IMR-90 (cell line): ENCODE measurements around the gene PRR23B. TPM values are rescaled to one million over a fixed set of nuclear protein-coding genes. Genes with fewer than 3 reads are reported as not detected.

Experiments
- ATAC-seq: fragments of 200-7000 bp; cut with Tn5 transposase; 2 replicates; pipeline ENCODE4 v1.9.1; 2020; ENCODE audit warnings: low read depth, mild to moderate bottlenecking, moderate library complexity
- Bru-seq: library from RNA; stranded (reverse); fragments of 400-500 nt; gene quantifications from one replicate; lab custom pipeline; 2021; lab: Mats Ljungman, UMichigan
- BruChase-seq, 2 experiments: library from RNA; stranded (reverse); fragments of 400-500 nt; gene quantifications; one replicate each; lab custom pipeline; 2021; lab: Mats Ljungman, UMichigan
- BruUV-seq: library from RNA; stranded (reverse); fragments of 400-500 nt; replicated peaks from 2 replicates; lab custom pipeline; 2021; lab: Mats Ljungman, UMichigan
- CTCF ChIA-PET: fragments of 300-600 bp; formaldehyde crosslinking; extraction: SDS; loops from one replicate; lab custom pipeline; 2021; ENCODE audit warnings: antibody characterized with exemption; lab: Yijun Ruan, JAX
- POLR2A ChIA-PET: fragments of 300-600 bp; sonication (Branson Sonifier 250); formaldehyde crosslinking; loops from one replicate; lab custom pipeline; 2022; ENCODE audit warnings: antibody characterized with exemption; ENCODE audit not compliant: unreplicated experiment; lab: Charles Lee
- DNase-seq: peaks from one replicate; pipeline ENCODE4 v3.0.0; 2013
- H2AFZ ChIP-seq: replicated peaks from 2 replicates; pipeline ENCODE3; 2013; ENCODE audit warnings: low read length, mild to moderate bottlenecking; ENCODE audit not compliant: poor library complexity
- H2AK5ac ChIP-seq: 2 replicates; pipeline ENCODE4 v1.6.1; 2013; ENCODE audit warnings: low read depth, low read length, inconsistent platforms
- H2AK9ac ChIP-seq: replicated peaks from 2 replicates; pipeline ENCODE3; 2013; ENCODE audit warnings: mild to moderate bottlenecking, low read depth, low read length, moderate library complexity; ENCODE audit not compliant: poor library complexity
- H2BK120ac ChIP-seq: 2 replicates; pipeline ENCODE4 v1.6.1; 2013; ENCODE audit warnings: low read depth, low read length, inconsistent platforms
- H2BK15ac ChIP-seq: 3 replicates; pipeline ENCODE4 v1.6.1; 2013; ENCODE audit warnings: low read depth, low read length, inconsistent platforms
- H2BK20ac ChIP-seq: 2 replicates; pipeline ENCODE4 v1.6.1; 2013; ENCODE audit warnings: low read depth, mild to moderate bottlenecking, inconsistent platforms, low read length, moderate library complexity
- H2BK5ac ChIP-seq: 2 replicates; pipeline ENCODE4 v1.6.1; 2013; ENCODE audit warnings: mild to moderate bottlenecking, low read depth, low read length, inconsistent platforms; ENCODE audit not compliant: poor library complexity, severe bottlenecking
- H3K14ac ChIP-seq: replicated peaks from 2 replicates; pipeline ENCODE4 v1.6.1; 2013; ENCODE audit warnings: low read depth, low read length, inconsistent platforms
- H3K18ac ChIP-seq: 2 replicates; pipeline ENCODE4 v1.6.1; 2013; ENCODE audit warnings: low read depth, low read length, control low read depth
- H3K23ac ChIP-seq: 2 replicates; pipeline ENCODE4 v1.6.1; 2013; ENCODE audit warnings: low read depth, low read length, inconsistent platforms
- H3K27ac ChIP-seq: 2 replicates; pipeline ENCODE4 v1.5.1; 2013; ENCODE audit warnings: mild to moderate bottlenecking, control low read depth, low read length; ENCODE audit not compliant: insufficient read depth
- H3K27me3 ChIP-seq: 2 replicates; pipeline ENCODE4 v1.6.1; 2013; ENCODE audit warnings: low read length; ENCODE audit not compliant: control insufficient read depth, insufficient read depth
- H3K36me3 ChIP-seq: 2 replicates; pipeline ENCODE4 v1.6.1; 2013; ENCODE audit warnings: low read length, mixed read lengths; ENCODE audit not compliant: control insufficient read depth, insufficient read depth
- H3K4ac ChIP-seq: 2 replicates; pipeline ENCODE4 v1.6.1; 2013; ENCODE audit warnings: low read depth, low read length, inconsistent platforms
- H3K4me1 ChIP-seq: 2 replicates; pipeline ENCODE4 v1.6.1; 2013; ENCODE audit warnings: low read length, mixed read lengths; ENCODE audit not compliant: control insufficient read depth, insufficient read depth
- H3K4me2 ChIP-seq: 2 replicates; pipeline ENCODE4 v1.6.1; 2013; ENCODE audit warnings: low read depth, mild to moderate bottlenecking, control low read depth, low read length, moderate library complexity
- H3K4me3 ChIP-seq: 2 replicates; pipeline ENCODE4 v1.5.1; 2013; ENCODE audit warnings: low read depth, mild to moderate bottlenecking, control low read depth, low read length, moderate library complexity; ENCODE audit not compliant: insufficient read depth
- H3K56ac ChIP-seq: 2 replicates; pipeline ENCODE4 v1.6.1; 2013; ENCODE audit warnings: low read length, inconsistent platforms; ENCODE audit not compliant: insufficient read depth; ENCODE audit errors: extremely low read depth
- H3K79me1 ChIP-seq, 2 experiments: 2 replicates each; pipeline ENCODE4 v1.6.1; 2013; ENCODE audit warnings: low read length in 2 of 2, inconsistent platforms in 1 of 2, low read depth in 1 of 2
- H3K9ac ChIP-seq: 2 replicates; pipeline ENCODE4 v1.6.1; 2013; ENCODE audit warnings: low read depth, low read length, control low read depth
- H3K9me1 ChIP-seq: 2 replicates; pipeline ENCODE4 v1.6.1; 2013; ENCODE audit warnings: low read length, inconsistent platforms; ENCODE audit not compliant: insufficient read depth
- H3K9me3 ChIP-seq: 2 replicates; pipeline ENCODE4 v1.6.1; 2013; ENCODE audit warnings: low read length; ENCODE audit not compliant: control insufficient read depth, insufficient read depth
- H4K20me1 ChIP-seq: 2 replicates; pipeline ENCODE4 v1.6.1; 2013; ENCODE audit warnings: low read length, inconsistent platforms; ENCODE audit not compliant: insufficient read depth
- H4K5ac ChIP-seq: 2 replicates; pipeline ENCODE4 v1.6.1; 2013; ENCODE audit warnings: mild to moderate bottlenecking, low read depth, low read length, control low read depth
- H4K8ac ChIP-seq, 2 experiments: 2 replicates each; pipeline ENCODE4 v1.6.1; 2013; ENCODE audit warnings: low read depth in 2 of 2, low read length in 2 of 2, control low read depth in 1 of 2, inconsistent platforms in 1 of 2
- H4K91ac ChIP-seq: 2 replicates; pipeline ENCODE4 v1.6.1; 2013; ENCODE audit warnings: low read depth, low read length, inconsistent platforms; ENCODE audit not compliant: insufficient read depth
- BHLHE40 ChIP-seq: fragments of 150-350 bp; IDR thresholded peaks from 2 replicates; pipeline ENCODE4 v1.6.1; 2016; ENCODE audit warnings: mild to moderate bottlenecking, low read depth, low read length
- MAZ ChIP-seq: IDR thresholded peaks from 2 replicates; pipeline ENCODE4 v1.6.1; 2012; ENCODE audit warnings: low read depth, mild to moderate bottlenecking, low read length, improper control_type of control experiment, moderate library complexity, borderline replicate concordance
- NFE2L2 ChIP-seq: fragments of 150-350 bp; IDR thresholded peaks from 2 replicates; pipeline ENCODE4 v1.6.1; 2016; ENCODE audit warnings: low read depth, mild to moderate bottlenecking, low read length
- RAD21 ChIP-seq: IDR thresholded peaks from 2 replicates; pipeline ENCODE4 v1.6.1; 2012; ENCODE audit warnings: low read length, improper control_type of control experiment
- RFX5 ChIP-seq: IDR thresholded peaks from 2 replicates; pipeline ENCODE4 v1.8.0; 2012; ENCODE audit warnings: low read depth, mild to moderate bottlenecking, low read length, moderate library complexity
- WGBS, 2 experiments: methylation state at CpG; one replicate each; pipeline versions ENCODE4 v1.1.5 to v1.1.7; 2013; ENCODE audit warnings: missing lambda C conversion rate in 2 of 2; ENCODE audit not compliant: insufficient read length in 1 of 2; ENCODE audit errors: extremely low coverage in 2 of 2; 5-methylcytosine and 5-hydroxymethylcytosine counted together
- dilution Hi-C: fragments of 300-500 bp; cut with HindIII; formaldehyde crosslinking; loops from one replicate; pipeline ENCODE4 v1.14.3; 2018; ENCODE audit warnings: low sequenced_read_pairs; ENCODE audit not compliant: unreplicated experiment
- in situ Hi-C: fragments of 300-500 bp; cut with MboI; formaldehyde crosslinking; loops from 3 replicates; pipeline ENCODE4 v1.14.3; 2019; ENCODE audit warnings: low sequenced_read_pairs, inconsistent platforms, mixed read lengths
- intact Hi-C: fragments of 100-400 bp; cut with micrococcal nuclease; formaldehyde crosslinking; loops from 2 replicates; pipeline ENCODE4 v1.10.0; 2022
- long read RNA-seq: library from polyadenylated mRNA; unstranded; transcript quantifications from one replicate; pipeline ENCODE4 v2.0.0, GENCODE V29; 2021; ENCODE audit not compliant: unreplicated experiment
- polyA plus RNA-seq, 3 experiments: library from polyadenylated mRNA; depleted of rRNA; stranded (reverse); fragments of >200 nt; gene quantifications; 2 replicates each; pipeline ENCODE4 v1.2.3, GENCODE V29; 2012; ENCODE audit warnings: low replicate concordance in 1 of 3
- total RNA-seq: library from RNA; depleted of rRNA; stranded (reverse); fragments of >200 nt; gene quantifications from 2 replicates; pipeline ENCODE4 v1.2.3, GENCODE V29; 2012; rRNA removed
- TF ChIP-seq, protein P1 (sequence below): fragments of 150-350 bp; IDR thresholded peaks from 2 replicates; pipeline ENCODE4 v1.6.1; 2016; ENCODE audit warnings: low read depth, mild to moderate bottlenecking, low read length, moderate library complexity, borderline replicate concordance

The PRR23B gene
- total RNA-seq (not detected in 2 replicates), polyA plus RNA-seq (2012; rRNA removed) (not detected in 2 replicates), Bru-seq, nascent RNA (not detected), BruChase-seq, experiment 1, labeled RNA remaining after a 6-hour chase (not detected), BruChase-seq, experiment 2, labeled RNA remaining after a 2-hour chase (not detected)
- polyA plus RNA-seq (2012; cell fraction: cytosol; rRNA removed): not detected in 2 replicates
- not detected in 2 replicates for polyA plus RNA-seq (2012; cell fraction: nucleus; rRNA removed; ENCODE audit: low replicate concordance)
- long read RNA-seq: 0 reads

DNA sequence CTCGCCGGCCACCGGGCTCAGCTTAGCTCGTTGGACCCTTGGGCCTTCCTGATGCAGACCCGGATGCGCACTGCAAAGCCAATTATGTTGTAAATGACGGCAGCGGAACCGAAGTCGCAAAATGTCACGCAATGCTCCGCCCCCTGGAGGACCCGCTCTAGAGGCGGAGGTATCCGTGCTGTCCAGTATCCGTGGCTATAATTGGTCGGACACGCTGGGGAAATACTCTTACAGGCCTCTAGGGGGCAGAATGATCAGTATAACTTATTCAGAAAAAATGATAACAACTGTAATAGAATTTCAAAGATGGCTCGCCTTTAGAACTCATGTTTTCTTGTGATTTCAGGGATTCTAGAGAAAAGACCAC is at the start of gene PRR23B:
PRR23B (minus strand) TSS at position 59 of the 367 bp plus-strand sequence. CDS start 265 bp downstream, outside the sequence.
- H3K4me3 ChIP-seq: no peak within 1 kb of the TSS
- no peaks in the 10 kb centered on the region for H4K20me1 ChIP-seq
- no peak within 1 kb of the TSS for H3K18ac ChIP-seq
- H3K27ac ChIP-seq: no peak within 1 kb of the TSS
- no peaks in the 10 kb centered on the region for H3K4me1 ChIP-seq
- no peak for TF ChIP-seq NFE2L2
- TF ChIP-seq RFX5: no peak
- TF ChIP-seq MAZ: no peak
- TF ChIP-seq RAD21: no peak
- TF ChIP-seq, protein P1, sequence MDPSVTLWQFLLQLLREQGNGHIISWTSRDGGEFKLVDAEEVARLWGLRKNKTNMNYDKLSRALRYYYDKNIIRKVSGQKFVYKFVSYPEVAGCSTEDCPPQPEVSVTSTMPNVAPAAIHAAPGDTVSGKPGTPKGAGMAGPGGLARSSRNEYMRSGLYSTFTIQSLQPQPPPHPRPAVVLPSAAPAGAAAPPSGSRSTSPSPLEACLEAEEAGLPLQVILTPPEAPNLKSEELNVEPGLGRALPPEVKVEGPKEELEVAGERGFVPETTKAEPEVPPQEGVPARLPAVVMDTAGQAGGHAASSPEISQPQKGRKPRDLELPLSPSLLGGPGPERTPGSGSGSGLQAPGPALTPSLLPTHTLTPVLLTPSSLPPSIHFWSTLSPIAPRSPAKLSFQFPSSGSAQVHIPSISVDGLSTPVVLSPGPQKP: no peak
- TF ChIP-seq BHLHE40: no peak
- no peak within 1 kb of the TSS for H4K91ac ChIP-seq
- H3K79me1 ChIP-seq: no peaks in the 10 kb centered on the region
- H3K9me1 ChIP-seq: no peaks in the 10 kb centered on the region
- no peak within 1 kb of the TSS for H3K4me2 ChIP-seq
- ATAC-seq: no peak
- H2AK9ac ChIP-seq: no peak within 1 kb of the TSS
- H2BK20ac ChIP-seq: no peak within 1 kb of the TSS
- DNase-seq: no peak
- no peak within 1 kb of the TSS for H3K4ac ChIP-seq
- no peak within 1 kb of the TSS for H2AK5ac ChIP-seq
- no peak within 1 kb of the TSS for H3K14ac ChIP-seq
- BruUV-seq: no TSS peak
- H3K9me3 ChIP-seq: peaks cover 5% of the 10 kb centered on the region; the same call in 1 of the 2 replicates
- dilution Hi-C loops: no loop called here
- POLR2A ChIA-PET: no interaction called here
- no peak within 1 kb of the TSS for H3K23ac ChIP-seq
- no peak within 1 kb of the TSS for H4K8ac ChIP-seq
- H2BK15ac ChIP-seq: no peak within 1 kb of the TSS
- H4K5ac ChIP-seq: no peak within 1 kb of the TSS
- no peaks in the 10 kb centered on the region for H3K27me3 ChIP-seq
- H3K56ac ChIP-seq: no peak within 1 kb of the TSS
- 48% methylated on average over 9 of the region's 19 CpGs; no CpG with 5 or more reads in 1 of the 2 experiments for WGBS, 2 experiments
- H3K9ac ChIP-seq: no peak within 1 kb of the TSS
- H2BK5ac ChIP-seq: no peak within 1 kb of the TSS
- in situ Hi-C loops: no loop called here
- intact Hi-C loops: no loop called here
- no peaks in the 10 kb centered on the region for H3K36me3 ChIP-seq
- H2AFZ ChIP-seq: no peak within 1 kb of the TSS
- no peak within 1 kb of the TSS for H2BK120ac ChIP-seq
- CTCF ChIA-PET: no interaction called here
